GM12864 (cell line): ENCODE results near the gene VPS37B.

ENCODE experiments used
- DNase-seq: peaks from one replicate; pipeline ENCODE4 v3.0.0-alpha.2; 2011; ENCODE audit warnings: low read depth
- H3K4me3 ChIP-seq: 2 replicates; pipeline ENCODE4 v1.5.1; 2011; ENCODE audit warnings: mild to moderate bottlenecking, low read depth, low read length, control low read depth
- TF ChIP-seq, protein P1 (sequence below): IDR thresholded peaks from 2 replicates; pipeline ENCODE4 v1.5.1; 2011; ENCODE audit warnings: low read depth, mild to moderate bottlenecking, moderate library complexity, low read length, control low read depth, inconsistent platforms; ENCODE audit errors: missing control alignments

VPS37B gene

DNA sequence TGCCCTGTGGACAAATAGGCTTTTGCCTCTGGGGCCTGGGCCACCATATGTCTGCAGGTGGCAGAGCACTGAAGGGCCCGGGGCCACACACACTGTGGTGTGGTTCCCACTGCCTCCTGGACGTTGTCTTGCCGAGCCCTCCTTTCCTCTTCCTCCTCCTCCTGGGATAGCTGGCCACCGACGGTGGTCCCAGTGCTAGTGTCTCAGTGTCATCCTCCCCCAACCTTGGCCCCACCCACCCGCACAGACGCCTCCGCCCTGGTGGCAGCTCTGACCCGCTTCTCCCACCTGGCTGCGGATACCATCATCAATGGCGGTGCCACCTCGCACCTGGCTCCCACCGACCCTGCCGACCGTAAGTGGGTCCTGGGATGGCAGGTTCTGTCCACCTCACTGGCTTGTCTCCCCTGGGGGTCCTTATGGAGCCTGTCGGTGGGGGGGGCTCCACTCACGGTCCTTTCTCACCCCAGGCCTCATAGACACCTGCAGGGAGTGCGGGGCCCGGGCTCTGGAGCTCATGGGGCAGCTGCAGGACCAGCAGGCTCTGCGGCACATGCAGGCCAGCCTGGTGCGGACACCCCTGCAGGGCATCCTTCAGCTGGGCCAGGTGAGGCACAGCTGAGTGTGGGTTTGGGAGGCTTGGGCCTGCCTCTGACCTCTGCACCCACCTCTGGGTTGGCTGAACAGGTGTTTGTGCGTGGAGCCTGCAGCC is 37.2 kb downstream of the VPS37B start:
- TF ChIP-seq, protein P1, sequence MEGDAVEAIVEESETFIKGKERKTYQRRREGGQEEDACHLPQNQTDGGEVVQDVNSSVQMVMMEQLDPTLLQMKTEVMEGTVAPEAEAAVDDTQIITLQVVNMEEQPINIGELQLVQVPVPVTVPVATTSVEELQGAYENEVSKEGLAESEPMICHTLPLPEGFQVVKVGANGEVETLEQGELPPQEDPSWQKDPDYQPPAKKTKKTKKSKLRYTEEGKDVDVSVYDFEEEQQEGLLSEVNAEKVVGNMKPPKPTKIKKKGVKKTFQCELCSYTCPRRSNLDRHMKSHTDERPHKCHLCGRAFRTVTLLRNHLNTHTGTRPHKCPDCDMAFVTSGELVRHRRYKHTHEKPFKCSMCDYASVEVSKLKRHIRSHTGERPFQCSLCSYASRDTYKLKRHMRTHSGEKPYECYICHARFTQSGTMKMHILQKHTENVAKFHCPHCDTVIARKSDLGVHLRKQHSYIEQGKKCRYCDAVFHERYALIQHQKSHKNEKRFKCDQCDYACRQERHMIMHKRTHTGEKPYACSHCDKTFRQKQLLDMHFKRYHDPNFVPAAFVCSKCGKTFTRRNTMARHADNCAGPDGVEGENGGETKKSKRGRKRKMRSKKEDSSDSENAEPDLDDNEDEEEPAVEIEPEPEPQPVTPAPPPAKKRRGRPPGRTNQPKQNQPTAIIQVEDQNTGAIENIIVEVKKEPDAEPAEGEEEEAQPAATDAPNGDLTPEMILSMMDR = no peak
- no peak overlapping the region for H3K4me3 ChIP-seq
- DNase-seq = no peak

DNA sequence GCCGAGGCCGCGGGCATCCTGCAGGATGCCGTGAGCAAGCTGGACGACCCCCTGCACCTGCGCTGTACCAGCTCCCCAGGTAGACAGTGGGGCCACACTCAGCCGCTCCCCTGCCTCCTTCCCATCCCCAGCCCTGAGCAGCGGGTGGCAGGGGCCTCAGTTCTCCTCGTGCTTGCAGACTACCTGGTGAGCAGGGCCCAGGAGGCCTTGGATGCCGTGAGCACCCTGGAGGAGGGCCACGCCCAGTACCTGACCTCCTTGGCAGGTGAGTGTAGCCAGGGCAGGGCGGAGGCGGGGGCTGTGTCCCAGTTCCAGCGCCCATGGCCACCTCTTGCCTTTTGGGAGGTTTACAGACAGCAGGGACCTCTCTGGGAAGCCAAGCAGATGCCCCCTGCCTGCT is 37.8 kb downstream of the VPS37B start:
- TF ChIP-seq, protein P1 = no peak
- no peak overlapping the region for H3K4me3 ChIP-seq
- DNase-seq = no peak

DNA sequence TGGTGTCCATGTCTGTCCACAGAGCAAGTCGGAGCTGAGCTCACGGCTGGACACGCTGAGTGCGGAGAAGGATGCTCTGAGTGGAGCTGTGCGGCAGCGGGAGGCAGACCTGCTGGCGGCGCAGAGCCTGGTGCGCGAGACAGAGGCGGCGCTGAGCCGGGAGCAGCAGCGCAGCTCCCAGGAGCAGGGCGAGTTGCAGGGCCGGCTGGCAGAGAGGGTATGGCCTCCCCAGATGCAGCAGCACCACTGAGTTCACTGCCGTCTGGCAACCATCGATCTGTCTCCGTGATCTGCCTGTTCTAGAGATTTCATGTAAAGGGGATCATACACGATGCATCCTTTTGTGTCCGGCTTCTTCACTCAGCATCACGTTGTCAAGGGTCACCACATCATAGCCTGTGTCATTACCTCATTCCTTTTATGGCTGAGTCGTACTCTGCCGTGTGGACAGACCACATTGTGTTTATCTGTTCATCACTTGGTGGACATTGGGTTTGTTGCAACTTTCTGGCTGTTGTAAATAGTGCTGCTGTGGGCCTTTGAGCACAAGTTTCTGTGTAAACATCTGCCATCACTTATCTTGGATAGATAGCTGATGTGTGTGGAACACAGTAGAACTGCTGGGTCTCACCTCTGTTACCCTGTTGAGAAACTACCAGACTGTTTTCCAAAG is 38.8 kb downstream of the VPS37B start:
- no peak for DNase-seq
- TF ChIP-seq, protein P1 = no peak
- no peak overlapping the region for H3K4me3 ChIP-seq

DNA sequence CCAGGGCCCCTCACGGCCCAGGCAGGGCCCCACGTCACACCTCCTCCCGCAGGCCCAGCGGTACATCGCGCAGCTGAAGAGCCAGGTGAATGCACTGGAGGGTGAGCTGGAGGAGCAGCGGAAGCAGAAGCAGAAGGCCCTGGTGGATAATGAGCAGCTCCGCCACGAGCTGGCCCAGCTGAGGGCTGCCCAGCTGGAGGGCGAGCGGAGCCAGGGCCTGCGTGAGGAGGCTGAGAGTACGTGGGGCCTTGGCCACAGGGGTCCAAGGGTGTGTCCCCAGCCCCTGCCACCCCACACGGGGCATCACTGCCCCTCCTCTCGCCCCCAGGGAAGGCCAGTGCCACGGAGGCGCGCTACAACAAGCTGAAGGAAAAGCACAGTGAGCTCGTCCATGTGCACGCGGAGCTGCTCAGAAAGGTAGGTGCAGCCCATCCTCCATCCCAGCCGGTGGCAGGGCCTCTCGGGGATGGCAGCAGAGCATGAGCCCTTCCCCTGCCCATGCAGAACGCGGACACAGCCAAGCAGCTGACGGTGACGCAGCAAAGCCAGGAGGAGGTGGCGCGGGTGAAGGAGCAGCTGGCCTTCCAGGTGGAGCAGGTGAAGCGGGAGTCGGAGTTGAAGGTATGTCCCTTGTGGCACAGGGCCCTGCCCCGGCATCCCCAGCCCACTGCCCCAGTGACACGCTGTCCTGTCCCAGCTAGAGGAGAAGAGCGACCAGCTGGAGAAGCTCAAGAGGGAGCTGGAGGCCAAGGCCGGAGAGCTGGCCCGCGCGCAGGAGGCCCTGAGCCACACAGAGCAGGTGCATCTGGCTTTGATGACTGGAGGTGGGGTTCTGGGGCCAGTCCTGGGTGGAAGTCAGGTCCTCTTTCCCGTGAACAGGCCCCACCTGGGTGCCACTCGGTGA is 39.7 kb downstream of the VPS37B start:
- TF ChIP-seq, protein P1 = no peak
- no peak for DNase-seq
- no peak overlapping the region for H3K4me3 ChIP-seq

DNA sequence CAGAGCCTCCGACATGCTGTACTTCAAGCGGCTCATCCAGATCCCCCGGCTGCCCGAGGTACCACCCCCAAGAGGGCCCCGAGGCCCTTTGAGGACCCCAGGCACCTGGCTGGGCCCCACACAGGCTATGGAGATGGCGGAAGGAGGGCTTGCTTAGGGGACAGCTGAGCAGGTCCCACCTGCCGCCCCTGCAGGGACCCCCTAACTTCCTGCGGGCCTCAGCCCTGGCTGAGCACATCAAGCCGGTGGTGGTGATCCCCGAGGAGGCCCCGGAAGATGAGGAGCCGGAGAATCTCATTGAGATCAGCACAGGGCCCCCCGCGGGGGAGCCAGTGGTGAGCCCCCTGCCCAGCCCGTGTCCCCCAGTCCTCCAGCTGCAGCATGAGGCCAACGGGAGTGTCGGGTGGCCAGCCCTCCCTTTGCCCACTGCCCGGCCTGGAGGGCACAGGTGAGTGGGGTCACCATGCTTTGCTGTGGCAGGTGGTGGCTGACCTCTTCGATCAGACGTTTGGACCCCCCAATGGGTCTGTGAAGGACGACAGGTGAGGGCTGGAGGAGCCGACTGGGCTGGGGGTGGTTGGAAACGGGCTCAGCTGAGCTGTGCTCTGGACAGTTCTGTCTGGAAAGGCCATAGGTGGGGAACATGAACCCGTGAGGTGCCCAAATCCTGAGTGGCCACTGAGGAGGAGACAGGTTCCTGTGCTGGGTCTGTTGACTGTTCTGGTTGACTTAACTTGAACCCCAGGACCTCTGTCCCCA is 40.7 kb downstream of the VPS37B start:
- TF ChIP-seq, protein P1 = no peak
- DNase-seq = no peak

DNA sequence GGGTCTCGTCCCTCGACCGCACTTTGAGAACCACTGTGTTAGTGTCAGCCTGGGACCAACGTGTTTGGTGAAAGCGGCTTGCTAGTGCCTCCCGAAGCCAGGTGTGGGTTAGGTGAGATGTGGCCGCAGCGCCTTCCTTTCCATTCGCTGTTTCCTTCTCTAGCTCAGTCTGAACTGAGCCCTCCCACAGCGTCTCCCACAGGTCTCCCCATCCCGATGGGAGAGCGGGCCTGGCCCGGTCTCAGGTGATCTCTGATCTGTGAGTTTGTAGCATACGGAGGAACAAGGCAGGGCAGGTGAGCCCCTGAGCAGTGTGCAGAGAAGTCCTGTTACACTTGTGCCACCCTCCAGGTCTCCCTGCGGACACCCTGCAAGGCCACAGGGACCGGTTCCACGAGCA is 41.4 kb downstream of the VPS37B start:
- TF ChIP-seq, protein P1 = no peak
- H3K4me3 ChIP-seq = no peak overlapping the region
- DNase-seq = no peak

More for the DNA sequence above, 40.7 kb downstream of the VPS37B start:
- H3K4me3 ChIP-seq = no peak overlapping the region
